ENCODE results near the gene BRD3OS. TPM values are rescaled to one million over a fixed set of nuclear protein-coding genes. Genes with fewer than 3 reads are reported as not detected.

Gene BRD3OS
- total and polyA plus RNA-seq, 2 of the 4 experiments (the other 2 are of a cell fraction): 15.8 to 20.7 TPM

DNA sequence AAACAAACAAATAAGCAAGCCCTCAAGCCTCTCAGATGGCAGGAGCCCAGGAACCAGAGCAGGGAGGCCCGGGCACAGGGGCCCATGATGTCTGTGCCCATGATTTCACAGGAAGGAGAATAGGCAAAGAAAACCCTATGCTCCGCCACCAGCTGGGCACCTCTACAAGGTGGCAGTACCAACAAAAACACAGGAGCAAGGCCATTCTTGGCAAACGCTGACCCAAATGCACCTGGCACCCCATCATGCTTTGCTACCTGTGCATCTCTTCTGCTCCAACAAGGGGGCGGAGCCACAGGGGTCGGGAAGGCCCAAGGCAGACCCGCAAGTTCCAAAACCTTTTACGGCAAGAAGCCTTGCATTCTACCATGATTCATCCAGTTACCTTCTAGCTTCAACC lies 39.4 kb downstream of the BRD3OS start:
- no peak overlapping the region for H2BK5ac ChIP-seq (ENCODE audit: low read depth, low read length, poor library complexity, severe bottlenecking)
- in situ Hi-C loops (cut with MboI; ENCODE audit: low sequenced_read_pairs) (no loop called here), dilution Hi-C loops (cut with HindIII; ENCODE audit: low sequenced_read_pairs, unreplicated experiment) (no loop called here), intact Hi-C loops (cut with micrococcal nuclease) (loop anchor here (10.0 kb wide), 2 partner anchors 260 to 380 kb away; partner anchors contain the start of gene RXRA)
- H3K14ac ChIP-seq (replicated peaks; ENCODE audit: low read depth, low read length): no peak overlapping the region
- 94% methylated on average over 3 of the region's 7 CpGs; no CpG with 5 or more reads in 1 of the 2 experiments for WGBS, 2 experiments (ENCODE audit: extremely low coverage in 2 of 2, insufficient read length in 1 of 2)
- H4K20me1 ChIP-seq (ENCODE audit: insufficient read depth, low read length): peaks cover 71% of the 10 kb centered on the region
- no peak overlapping the region for H2AK9ac ChIP-seq (replicated peaks; ENCODE audit: low read depth, low read length, poor library complexity)
- no peaks in the 10 kb centered on the region for H3K36me3 ChIP-seq (ENCODE audit: control insufficient read depth, insufficient read depth, low read length)
- DNase-seq (no peak), ATAC-seq (ENCODE audit: low read depth) (no peak)
- TF ChIP-seq MXI1 (IDR thresholded peaks at IDR 0.05; ENCODE audit: borderline replicate concordance, low read depth, low read length) (no peak), RCOR1 (IDR thresholded peaks at IDR 0.05; ENCODE audit: insufficient replicate concordance, low read length) (no peak), POLR2A (IDR thresholded peaks at IDR 0.05; ENCODE audit: low read depth, low read length) (no peak), MAZ (IDR thresholded peaks at IDR 0.05; ENCODE audit: borderline replicate concordance, low read depth, low read length) (no peak), CHD1 (IDR thresholded peaks at IDR 0.05; ENCODE audit: low read depth, low read length) (no peak)
- TF ChIP-seq, protein P1, sequence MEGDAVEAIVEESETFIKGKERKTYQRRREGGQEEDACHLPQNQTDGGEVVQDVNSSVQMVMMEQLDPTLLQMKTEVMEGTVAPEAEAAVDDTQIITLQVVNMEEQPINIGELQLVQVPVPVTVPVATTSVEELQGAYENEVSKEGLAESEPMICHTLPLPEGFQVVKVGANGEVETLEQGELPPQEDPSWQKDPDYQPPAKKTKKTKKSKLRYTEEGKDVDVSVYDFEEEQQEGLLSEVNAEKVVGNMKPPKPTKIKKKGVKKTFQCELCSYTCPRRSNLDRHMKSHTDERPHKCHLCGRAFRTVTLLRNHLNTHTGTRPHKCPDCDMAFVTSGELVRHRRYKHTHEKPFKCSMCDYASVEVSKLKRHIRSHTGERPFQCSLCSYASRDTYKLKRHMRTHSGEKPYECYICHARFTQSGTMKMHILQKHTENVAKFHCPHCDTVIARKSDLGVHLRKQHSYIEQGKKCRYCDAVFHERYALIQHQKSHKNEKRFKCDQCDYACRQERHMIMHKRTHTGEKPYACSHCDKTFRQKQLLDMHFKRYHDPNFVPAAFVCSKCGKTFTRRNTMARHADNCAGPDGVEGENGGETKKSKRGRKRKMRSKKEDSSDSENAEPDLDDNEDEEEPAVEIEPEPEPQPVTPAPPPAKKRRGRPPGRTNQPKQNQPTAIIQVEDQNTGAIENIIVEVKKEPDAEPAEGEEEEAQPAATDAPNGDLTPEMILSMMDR (conservative IDR thresholded peaks at IDR 0.05; ENCODE audit: low read depth, low read length): no peak
- BruUV-seq (replicated peaks): no TSS peak
- no peak overlapping the region for H2BK15ac ChIP-seq (ENCODE audit: low read depth, low read length)
- no peak overlapping the region for H4K8ac ChIP-seq (ENCODE audit: low read depth in 2 of 2, low read length in 2 of 2)
- H3K4me3 ChIP-seq (ENCODE audit: insufficient read depth, low read depth, low read length): no peak overlapping the region
- H3K9ac ChIP-seq (ENCODE audit: low read depth, low read length): no peak overlapping the region
- H4K5ac ChIP-seq (ENCODE audit: low read depth, low read length): no peak overlapping the region
- no peaks in the 10 kb centered on the region for H3K9me3 ChIP-seq (ENCODE audit: control insufficient read depth, insufficient read depth, low read length)
- H3K4ac ChIP-seq (ENCODE audit: low read depth, low read length): no peak overlapping the region
- H2AFZ ChIP-seq (replicated peaks; ENCODE audit: low read length, poor library complexity): no peak overlapping the region
- peaks cover 9% of the 10 kb centered on the region for H3K4me1 ChIP-seq (ENCODE audit: control insufficient read depth, insufficient read depth, low read length)
- H2AK5ac ChIP-seq (ENCODE audit: low read depth, low read length): no peak overlapping the region
- H3K23ac ChIP-seq (ENCODE audit: low read depth, low read length): no peak overlapping the region
- ChIA-PET CTCF (interaction anchor here (0.7 kb wide), 1 partner anchor 55 kb away, joined by 7 read pairs; no protein-coding TSS in a partner anchor), POLR2A (ENCODE audit: unreplicated experiment) (no interaction called here)
- peaks cover 23 to 73% of the 10 kb centered on the region in 2 experiments for H3K79me1 ChIP-seq (ENCODE audit: low read depth in 1 of 2, low read length in 2 of 2)
- H4K91ac ChIP-seq (ENCODE audit: insufficient read depth, low read depth, low read length): no peak overlapping the region
- no peak overlapping the region for H3K18ac ChIP-seq (ENCODE audit: low read depth, low read length)
- peaks cover 12% of the 10 kb centered on the region; the same call in 1 of the 2 replicates for H3K9me1 ChIP-seq (ENCODE audit: insufficient read depth, low read length)
- H3K4me2 ChIP-seq (ENCODE audit: low read depth, low read length): no peak overlapping the region
- no peak overlapping the region for H2BK20ac ChIP-seq (ENCODE audit: low read depth, low read length)
- H3K27ac ChIP-seq (ENCODE audit: insufficient read depth, low read length): no peak overlapping the region
- no peak overlapping the region for H2BK120ac ChIP-seq (ENCODE audit: low read depth, low read length)
- H3K56ac ChIP-seq (ENCODE audit: extremely low read depth, insufficient read depth, low read length): no peak overlapping the region
- H3K27me3 ChIP-seq (ENCODE audit: control insufficient read depth, insufficient read depth, low read length): peaks cover 7% of the 10 kb centered on the region
